GM23338 (cell line): ENCODE measurements around the gene PFKFB3. TPM values are rescaled to one million over a fixed set of nuclear protein-coding genes. Genes with fewer than 3 reads are reported as not detected.

Experiments
- ATAC-seq: fragments of 200-7000 bp; cut with Tn5 transposase; 3 replicates; pipeline ENCODE4 v1.9.1; 2020
- DNase-seq: peaks from one replicate; pipeline ENCODE4 v3.0.0-alpha.2; 2015; ENCODE audit warnings: low spot score
- H2AFZ ChIP-seq: fragments of 200-600 bp; sonication (generic); 2 replicates; pipeline ENCODE4 v1.8.0; 2016; ENCODE audit warnings: antibody characterized with exemption, mild to moderate bottlenecking, moderate library complexity
- H3F3A ChIP-seq: fragments of 200-600 bp; sonication (generic); replicated peaks from 2 replicates; pipeline ENCODE4 v1.8.0; 2017; ENCODE audit warnings: antibody characterized with exemption, mixed run types, low read depth
- H3K27ac ChIP-seq: fragments of 200-600 bp; sonication (generic); 2 replicates; pipeline ENCODE4 v1.6.1; 2016; ENCODE audit warnings: low read depth
- H3K27me3 ChIP-seq: fragments of 200-600 bp; sonication (generic); 2 replicates; pipeline ENCODE4 v1.8.0; 2016; ENCODE audit warnings: mild to moderate bottlenecking, mixed run types, moderate library complexity; ENCODE audit not compliant: insufficient read depth
- H3K36me3 ChIP-seq: fragments of 200-600 bp; sonication (generic); 2 replicates; pipeline ENCODE4 v1.8.0; 2016; ENCODE audit warnings: mild to moderate bottlenecking; ENCODE audit not compliant: insufficient read depth
- H3K4me1 ChIP-seq: fragments of 200-600 bp; sonication (generic); 2 replicates; pipeline ENCODE4 v1.8.0; 2016; ENCODE audit warnings: mild to moderate bottlenecking, moderate library complexity; ENCODE audit not compliant: insufficient read depth
- H3K4me2 ChIP-seq: fragments of 200-600 bp; sonication (generic); 2 replicates; pipeline ENCODE4 v1.7.1; 2017; ENCODE audit warnings: mixed run types
- H3K4me3 ChIP-seq: fragments of 200-600 bp; sonication (generic); 2 replicates; pipeline ENCODE4 v1.6.1; 2016; ENCODE audit warnings: mixed run types
- H3K79me2 ChIP-seq: fragments of 200-600 bp; sonication (generic); replicated peaks from 2 replicates; pipeline ENCODE4 v1.8.0; 2017; ENCODE audit warnings: mild to moderate bottlenecking; ENCODE audit not compliant: insufficient read depth
- H3K9me2 ChIP-seq: fragments of 200-600 bp; sonication (generic); 2 replicates; pipeline ENCODE4 v1.8.0; 2017; ENCODE audit not compliant: insufficient read depth
- H4K20me1 ChIP-seq: fragments of 200-600 bp; sonication (generic); replicated peaks from 2 replicates; pipeline ENCODE4 v1.8.0; 2017; ENCODE audit warnings: mild to moderate bottlenecking; ENCODE audit not compliant: insufficient read depth
- H3K27ac Mint-ChIP-seq: 2 replicates; pipeline ENCODE4 v1.8.0; 2020; ENCODE audit warnings: inconsistent platforms, mild to moderate bottlenecking, moderate library complexity, mixed read lengths
- H3K27me3 Mint-ChIP-seq: 3 replicates; pipeline ENCODE4 v1.8.0; 2022; ENCODE audit warnings: low read depth, mild to moderate bottlenecking, moderate library complexity, mixed read lengths, inconsistent platforms; ENCODE audit not compliant: insufficient read depth, poor library complexity
- H3K36me3 Mint-ChIP-seq: 3 replicates; pipeline ENCODE4 v1.8.0; 2021; ENCODE audit warnings: low read depth, mild to moderate bottlenecking, inconsistent platforms, moderate library complexity, mixed read lengths
- H3K4me1 Mint-ChIP-seq: 3 replicates; pipeline ENCODE4 v1.8.0; 2020; ENCODE audit warnings: mild to moderate bottlenecking, inconsistent platforms, mixed read lengths
- H3K4me3 Mint-ChIP-seq: 3 replicates; pipeline ENCODE4 v1.8.0; 2021; ENCODE audit warnings: moderate library complexity, mild to moderate bottlenecking, inconsistent platforms, mixed read lengths
- H3K9me3 Mint-ChIP-seq: 3 replicates; pipeline ENCODE4 v1.8.0; 2020; ENCODE audit warnings: moderate library complexity, mild to moderate bottlenecking, inconsistent platforms, mixed read lengths
- CREB1 ChIP-seq: fragments of 250-450 bp; sonication (Bioruptor Pico); IDR thresholded peaks from 2 replicates; pipeline ENCODE4 v1.5.0; 2020; ENCODE audit warnings: low read depth, mild to moderate bottlenecking, moderate library complexity
- EZH2 ChIP-seq: fragments of 200-600 bp; sonication (generic); IDR thresholded peaks from one replicate; pipeline ENCODE4 v1.8.0; 2017; ENCODE audit warnings: antibody characterized with exemption, mild to moderate bottlenecking, low read depth; ENCODE audit not compliant: unreplicated experiment
- EZH2phosphoT487 ChIP-seq: fragments of 200-600 bp; sonication (generic); IDR thresholded peaks from one replicate; pipeline ENCODE4 v1.8.1; 2018; ENCODE audit warnings: antibody characterized with exemption; ENCODE audit not compliant: unreplicated experiment
- JUNB ChIP-seq: IDR thresholded peaks from one replicate; pipeline ENCODE4 v1.6.1; 2016; ENCODE audit warnings: antibody characterized with exemption; ENCODE audit not compliant: unreplicated experiment
- NANOG ChIP-seq: IDR thresholded peaks from 2 replicates; pipeline ENCODE4 v1.6.1; 2016; ENCODE audit warnings: antibody characterized with exemption, borderline replicate concordance
- POLR2AphosphoS5 ChIP-seq: IDR thresholded peaks from 2 replicates; pipeline ENCODE4 v1.6.1; 2016; ENCODE audit warnings: antibody characterized with exemption, low read depth
- STAT1 ChIP-seq: IDR thresholded peaks from one replicate; pipeline ENCODE4 v1.6.1; 2016; ENCODE audit warnings: antibody characterized with exemption; ENCODE audit not compliant: unreplicated experiment
- ZNF114 ChIP-seq: fragments of 250-450 bp; sonication (Bioruptor Pico); IDR thresholded peaks from 2 replicates; pipeline ENCODE4 v1.5.0; 2020; ENCODE audit warnings: mild to moderate bottlenecking, moderate library complexity
- ZNF331 ChIP-seq: fragments of 250-450 bp; sonication (Bioruptor Pico); IDR thresholded peaks from 2 replicates; pipeline ENCODE4 v1.5.0; 2020; ENCODE audit warnings: low read depth, mild to moderate bottlenecking, moderate library complexity
- polyA plus RNA-seq: library from polyadenylated mRNA; unstranded; fragments of >200 nt; fragmentation: Nextera tagmentation; extraction: Ambion mirVana; gene quantifications from 2 replicates; pipeline ENCODE4 v1.2.1, GENCODE V29; 2016
- total RNA-seq: library from RNA; depleted of rRNA; stranded (reverse); fragments of >200 nt; shearing (Covaris generic); gene quantifications from 2 replicates; pipeline ENCODE4 v1.2.3, GENCODE V29; 2014
- TF ChIP-seq, protein P1 (sequence below): IDR thresholded peaks from one replicate; pipeline ENCODE4 v1.6.1; 2018; ENCODE audit warnings: antibody characterized with exemption; ENCODE audit not compliant: unreplicated experiment
- TF ChIP-seq, protein P2 (sequence below): fragments of 250-450 bp; sonication (Bioruptor Pico); IDR thresholded peaks from 2 replicates; pipeline ENCODE4 v1.5.0; 2020; ENCODE audit warnings: mild to moderate bottlenecking, moderate library complexity
- TF ChIP-seq, protein P3 (sequence below), 2 experiments: fragments of 200-600 bp in 1 of 2; sonication (generic) in 1 of 2; conservative IDR thresholded peaks; 2 replicates each; pipeline versions ENCODE4 v1.5.1 to v1.6.1; 2016 to 2017; ENCODE audit warnings: antibody characterized with exemption in 2 of 2, low read depth in 2 of 2, mild to moderate bottlenecking in 2 of 2, moderate library complexity in 1 of 2

The PFKFB3 gene
- total and polyA plus RNA-seq, 2 experiments from 2014 or later: 9.5 to 26.8 TPM

DNA sequence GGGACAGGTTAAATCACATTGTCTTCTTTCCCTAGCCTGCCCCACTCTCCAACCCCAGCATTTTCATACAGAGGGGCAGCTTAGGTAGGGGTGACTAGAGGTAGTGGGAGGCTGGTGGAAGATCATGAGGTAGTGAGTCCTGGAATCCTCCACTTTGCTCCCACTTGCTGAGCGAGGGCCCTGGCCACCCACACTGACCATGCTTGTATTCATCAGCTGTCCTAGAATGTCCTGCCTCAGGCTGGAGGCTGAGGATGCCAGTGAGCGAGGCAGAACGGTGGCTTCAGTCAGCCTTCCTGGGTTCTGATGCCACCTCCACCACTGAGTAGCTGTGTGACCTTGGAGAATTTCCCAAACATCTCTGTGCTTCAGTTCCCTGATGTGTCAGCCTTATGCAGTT lies 34.6 kb upstream of the PFKFB3 start:
- peaks cover 55% of the 10 kb centered on the region for H3K79me2 ChIP-seq

More for the DNA sequence above, 34.6 kb upstream of the PFKFB3 start:
- Histone ChIP-seq H3F3A (no peaks in the 10 kb centered on the region), H3K4me2 (no peak overlapping the region), H3K27ac (no peak overlapping the region), H3K4me3 (no peak overlapping the region), H4K20me1 (peaks cover 17% of the 10 kb centered on the region), H3K9me2 (no peaks in the 10 kb centered on the region), H3K36me3 (no peaks in the 10 kb centered on the region), H3K4me1 (peaks cover 6% of the 10 kb centered on the region; the same call in 1 of the 2 replicates), H2AFZ (no peak overlapping the region), H3K27me3 (no peaks in the 10 kb centered on the region)
- ATAC-seq (no peak), DNase-seq (no peak)
- peaks cover 13% of the 10 kb centered on the region for H3K27me3 Mint-ChIP-seq
- peak overlapping the region; percentile 76; the same call in 1 of the 2 replicates for H3K27ac Mint-ChIP-seq
- H3K9me3 Mint-ChIP-seq: peaks cover 3% of the 10 kb centered on the region; the same call in 2 of the 3 replicates
- no peak for TF ChIP-seq CREB1
- no peak for TF ChIP-seq EZH2
- TF ChIP-seq, protein P1, sequence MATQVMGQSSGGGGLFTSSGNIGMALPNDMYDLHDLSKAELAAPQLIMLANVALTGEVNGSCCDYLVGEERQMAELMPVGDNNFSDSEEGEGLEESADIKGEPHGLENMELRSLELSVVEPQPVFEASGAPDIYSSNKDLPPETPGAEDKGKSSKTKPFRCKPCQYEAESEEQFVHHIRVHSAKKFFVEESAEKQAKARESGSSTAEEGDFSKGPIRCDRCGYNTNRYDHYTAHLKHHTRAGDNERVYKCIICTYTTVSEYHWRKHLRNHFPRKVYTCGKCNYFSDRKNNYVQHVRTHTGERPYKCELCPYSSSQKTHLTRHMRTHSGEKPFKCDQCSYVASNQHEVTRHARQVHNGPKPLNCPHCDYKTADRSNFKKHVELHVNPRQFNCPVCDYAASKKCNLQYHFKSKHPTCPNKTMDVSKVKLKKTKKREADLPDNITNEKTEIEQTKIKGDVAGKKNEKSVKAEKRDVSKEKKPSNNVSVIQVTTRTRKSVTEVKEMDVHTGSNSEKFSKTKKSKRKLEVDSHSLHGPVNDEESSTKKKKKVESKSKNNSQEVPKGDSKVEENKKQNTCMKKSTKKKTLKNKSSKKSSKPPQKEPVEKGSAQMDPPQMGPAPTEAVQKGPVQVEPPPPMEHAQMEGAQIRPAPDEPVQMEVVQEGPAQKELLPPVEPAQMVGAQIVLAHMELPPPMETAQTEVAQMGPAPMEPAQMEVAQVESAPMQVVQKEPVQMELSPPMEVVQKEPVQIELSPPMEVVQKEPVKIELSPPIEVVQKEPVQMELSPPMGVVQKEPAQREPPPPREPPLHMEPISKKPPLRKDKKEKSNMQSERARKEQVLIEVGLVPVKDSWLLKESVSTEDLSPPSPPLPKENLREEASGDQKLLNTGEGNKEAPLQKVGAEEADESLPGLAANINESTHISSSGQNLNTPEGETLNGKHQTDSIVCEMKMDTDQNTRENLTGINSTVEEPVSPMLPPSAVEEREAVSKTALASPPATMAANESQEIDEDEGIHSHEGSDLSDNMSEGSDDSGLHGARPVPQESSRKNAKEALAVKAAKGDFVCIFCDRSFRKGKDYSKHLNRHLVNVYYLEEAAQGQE: no peak
- TF ChIP-seq, protein P2, sequence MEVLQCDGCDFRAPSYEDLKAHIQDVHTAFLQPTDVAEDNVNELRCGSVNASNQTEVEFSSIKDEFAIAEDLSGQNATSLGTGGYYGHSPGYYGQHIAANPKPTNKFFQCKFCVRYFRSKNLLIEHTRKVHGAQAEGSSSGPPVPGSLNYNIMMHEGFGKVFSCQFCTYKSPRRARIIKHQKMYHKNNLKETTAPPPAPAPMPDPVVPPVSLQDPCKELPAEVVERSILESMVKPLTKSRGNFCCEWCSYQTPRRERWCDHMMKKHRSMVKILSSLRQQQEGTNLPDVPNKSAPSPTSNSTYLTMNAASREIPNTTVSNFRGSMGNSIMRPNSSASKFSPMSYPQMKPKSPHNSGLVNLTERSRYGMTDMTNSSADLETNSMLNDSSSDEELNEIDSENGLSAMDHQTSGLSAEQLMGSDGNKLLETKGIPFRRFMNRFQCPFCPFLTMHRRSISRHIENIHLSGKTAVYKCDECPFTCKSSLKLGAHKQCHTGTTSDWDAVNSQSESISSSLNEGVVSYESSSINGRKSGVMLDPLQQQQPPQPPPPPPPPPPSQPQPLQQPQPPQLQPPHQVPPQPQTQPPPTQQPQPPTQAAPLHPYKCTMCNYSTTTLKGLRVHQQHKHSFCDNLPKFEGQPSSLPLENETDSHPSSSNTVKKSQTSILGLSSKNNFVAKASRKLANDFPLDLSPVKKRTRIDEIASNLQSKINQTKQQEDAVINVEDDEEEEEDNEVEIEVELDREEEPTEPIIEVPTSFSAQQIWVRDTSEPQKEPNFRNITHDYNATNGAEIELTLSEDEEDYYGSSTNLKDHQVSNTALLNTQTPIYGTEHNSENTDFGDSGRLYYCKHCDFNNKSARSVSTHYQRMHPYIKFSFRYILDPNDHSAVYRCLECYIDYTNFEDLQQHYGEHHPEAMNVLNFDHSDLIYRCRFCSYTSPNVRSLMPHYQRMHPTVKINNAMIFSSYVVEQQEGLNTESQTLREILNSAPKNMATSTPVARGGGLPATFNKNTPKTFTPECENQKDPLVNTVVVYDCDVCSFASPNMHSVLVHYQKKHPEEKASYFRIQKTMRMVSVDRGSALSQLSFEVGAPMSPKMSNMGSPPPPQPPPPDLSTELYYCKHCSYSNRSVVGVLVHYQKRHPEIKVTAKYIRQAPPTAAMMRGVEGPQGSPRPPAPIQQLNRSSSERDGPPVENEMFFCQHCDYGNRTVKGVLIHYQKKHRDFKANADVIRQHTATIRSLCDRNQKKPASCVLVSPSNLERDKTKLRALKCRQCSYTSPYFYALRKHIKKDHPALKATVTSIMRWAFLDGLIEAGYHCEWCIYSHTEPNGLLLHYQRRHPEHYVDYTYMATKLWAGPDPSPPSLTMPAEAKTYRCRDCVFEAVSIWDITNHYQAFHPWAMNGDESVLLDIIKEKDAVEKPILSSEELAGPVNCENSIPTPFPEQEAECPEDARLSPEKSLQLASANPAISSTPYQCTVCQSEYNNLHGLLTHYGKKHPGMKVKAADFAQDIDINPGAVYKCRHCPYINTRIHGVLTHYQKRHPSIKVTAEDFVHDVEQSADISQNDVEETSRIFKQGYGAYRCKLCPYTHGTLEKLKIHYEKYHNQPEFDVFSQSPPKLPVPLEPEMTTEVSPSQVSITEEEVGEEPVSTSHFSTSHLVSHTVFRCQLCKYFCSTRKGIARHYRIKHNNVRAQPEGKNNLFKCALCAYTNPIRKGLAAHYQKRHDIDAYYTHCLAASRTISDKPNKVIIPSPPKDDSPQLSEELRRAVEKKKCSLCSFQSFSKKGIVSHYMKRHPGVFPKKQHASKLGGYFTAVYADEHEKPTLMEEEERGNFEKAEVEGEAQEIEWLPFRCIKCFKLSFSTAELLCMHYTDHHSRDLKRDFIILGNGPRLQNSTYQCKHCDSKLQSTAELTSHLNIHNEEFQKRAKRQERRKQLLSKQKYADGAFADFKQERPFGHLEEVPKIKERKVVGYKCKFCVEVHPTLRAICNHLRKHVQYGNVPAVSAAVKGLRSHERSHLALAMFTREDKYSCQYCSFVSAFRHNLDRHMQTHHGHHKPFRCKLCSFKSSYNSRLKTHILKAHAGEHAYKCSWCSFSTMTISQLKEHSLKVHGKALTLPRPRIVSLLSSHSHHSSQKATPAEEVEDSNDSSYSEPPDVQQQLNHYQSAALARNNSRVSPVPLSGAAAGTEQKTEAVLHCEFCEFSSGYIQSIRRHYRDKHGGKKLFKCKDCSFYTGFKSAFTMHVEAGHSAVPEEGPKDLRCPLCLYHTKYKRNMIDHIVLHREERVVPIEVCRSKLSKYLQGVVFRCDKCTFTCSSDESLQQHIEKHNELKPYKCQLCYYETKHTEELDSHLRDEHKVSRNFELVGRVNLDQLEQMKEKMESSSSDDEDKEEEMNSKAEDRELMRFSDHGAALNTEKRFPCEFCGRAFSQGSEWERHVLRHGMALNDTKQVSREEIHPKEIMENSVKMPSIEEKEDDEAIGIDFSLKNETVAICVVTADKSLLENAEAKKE: no peak
- no peak for TF ChIP-seq EZH2phosphoT487
- no peak for TF ChIP-seq ZNF114 (CRISPR knock-in tag)
- no peak; the same call in 1 of the 2 replicates for TF ChIP-seq POLR2AphosphoS5
- TF ChIP-seq JUNB: no peak
- TF ChIP-seq, protein P3, sequence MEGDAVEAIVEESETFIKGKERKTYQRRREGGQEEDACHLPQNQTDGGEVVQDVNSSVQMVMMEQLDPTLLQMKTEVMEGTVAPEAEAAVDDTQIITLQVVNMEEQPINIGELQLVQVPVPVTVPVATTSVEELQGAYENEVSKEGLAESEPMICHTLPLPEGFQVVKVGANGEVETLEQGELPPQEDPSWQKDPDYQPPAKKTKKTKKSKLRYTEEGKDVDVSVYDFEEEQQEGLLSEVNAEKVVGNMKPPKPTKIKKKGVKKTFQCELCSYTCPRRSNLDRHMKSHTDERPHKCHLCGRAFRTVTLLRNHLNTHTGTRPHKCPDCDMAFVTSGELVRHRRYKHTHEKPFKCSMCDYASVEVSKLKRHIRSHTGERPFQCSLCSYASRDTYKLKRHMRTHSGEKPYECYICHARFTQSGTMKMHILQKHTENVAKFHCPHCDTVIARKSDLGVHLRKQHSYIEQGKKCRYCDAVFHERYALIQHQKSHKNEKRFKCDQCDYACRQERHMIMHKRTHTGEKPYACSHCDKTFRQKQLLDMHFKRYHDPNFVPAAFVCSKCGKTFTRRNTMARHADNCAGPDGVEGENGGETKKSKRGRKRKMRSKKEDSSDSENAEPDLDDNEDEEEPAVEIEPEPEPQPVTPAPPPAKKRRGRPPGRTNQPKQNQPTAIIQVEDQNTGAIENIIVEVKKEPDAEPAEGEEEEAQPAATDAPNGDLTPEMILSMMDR (conservative IDR thresholded peaks at IDR 0.05; ENCODE audit: low read depth in 2 of 2): no peak
- no peak for TF ChIP-seq NANOG
- no peak for TF ChIP-seq STAT1
- TF ChIP-seq ZNF331 (CRISPR knock-in tag): no peak
- no peak overlapping the region for H3K4me3 Mint-ChIP-seq
- H3K36me3 Mint-ChIP-seq: peaks cover 15% of the 10 kb centered on the region
- H3K4me1 Mint-ChIP-seq: peaks cover 22% of the 10 kb centered on the region
